Nephron progenitor cell (in vitro differentiated cells): ENCODE measurements around the gene TAS1R2.

Experiments used
- DNase-seq: peaks from one replicate; pipeline ENCODE4 v3.0.0; 2021
- H3K27ac Mint-ChIP-seq: 2 replicates; pipeline ENCODE4 v1.8.0; 2021; ENCODE audit warnings: mild to moderate bottlenecking, moderate library complexity, mixed read lengths
- H3K27me3 Mint-ChIP-seq: 2 replicates; pipeline ENCODE4 v1.8.0; 2021; ENCODE audit warnings: mild to moderate bottlenecking, low read depth, mixed read lengths; ENCODE audit not compliant: poor library complexity
- H3K36me3 Mint-ChIP-seq: 2 replicates; pipeline ENCODE4 v1.8.0; 2021; ENCODE audit warnings: low read depth, mixed read lengths
- H3K4me1 Mint-ChIP-seq: 2 replicates; pipeline ENCODE4 v1.8.0; 2021; ENCODE audit warnings: mixed read lengths
- H3K4me3 Mint-ChIP-seq: 2 replicates; pipeline ENCODE4 v1.8.0; 2021; ENCODE audit warnings: mild to moderate bottlenecking, moderate library complexity, mixed read lengths
- H3K9me3 Mint-ChIP-seq: 2 replicates; pipeline ENCODE4 v1.8.0; 2021; ENCODE audit warnings: mild to moderate bottlenecking, moderate library complexity, mixed read lengths
- CTCF ChIP-seq: fragments of 200-600 bp; sonication (generic); IDR thresholded peaks from 2 replicates; pipeline ENCODE4 v1.5.0; 2021; ENCODE audit warnings: antibody characterized with exemption

TAS1R2 gene

GRCh38 chr1:18881642-18882431 lies 22.4 kb upstream of the TAS1R2 start:
- peaks cover 3% of the 10 kb centered on the region for H3K4me1 Mint-ChIP-seq
- no peak for DNase-seq

GRCh38 chr1:18881164-18881563 lies 21.7 kb upstream of the TAS1R2 start:
- H3K27ac Mint-ChIP-seq: no peak overlapping the region
- no peak for TF ChIP-seq CTCF
- no peak overlapping the region for H3K4me3 Mint-ChIP-seq
- peaks cover 4% of the 10 kb centered on the region for H3K4me1 Mint-ChIP-seq
- H3K36me3 Mint-ChIP-seq: no peaks in the 10 kb centered on the region
- H3K9me3 Mint-ChIP-seq: no peaks in the 10 kb centered on the region
- no peak for DNase-seq
- peaks cover 73% of the 10 kb centered on the region for H3K27me3 Mint-ChIP-seq

More at GRCh38 chr1:18881642-18882431, 22.4 kb upstream of the TAS1R2 start:
- H3K9me3 Mint-ChIP-seq: no peaks in the 10 kb centered on the region
- H3K27me3 Mint-ChIP-seq: peaks cover 73% of the 10 kb centered on the region
- no peak for TF ChIP-seq CTCF
- H3K27ac Mint-ChIP-seq: no peak overlapping the region
- H3K4me3 Mint-ChIP-seq: no peak overlapping the region
- H3K36me3 Mint-ChIP-seq: no peaks in the 10 kb centered on the region

GRCh38 chr1:18880585-18880984 lies 21.1 kb upstream of the TAS1R2 start:
- peaks cover 4% of the 10 kb centered on the region for H3K4me1 Mint-ChIP-seq
- no peak overlapping the region for H3K27ac Mint-ChIP-seq
- H3K36me3 Mint-ChIP-seq: no peaks in the 10 kb centered on the region
- no peak for TF ChIP-seq CTCF
- H3K4me3 Mint-ChIP-seq: no peak overlapping the region
- H3K27me3 Mint-ChIP-seq: peaks cover 69% of the 10 kb centered on the region
- H3K9me3 Mint-ChIP-seq: no peaks in the 10 kb centered on the region
- DNase-seq: no peak

- H3K9me3 Mint-ChIP-seq: no peaks in the 10 kb centered on the region
- no peaks in the 10 kb centered on the region for H3K36me3 Mint-ChIP-seq
- H3K4me1 Mint-ChIP-seq: peaks cover 4% of the 10 kb centered on the region
- TF ChIP-seq CTCF: no peak
- no peak overlapping the region for H3K4me3 Mint-ChIP-seq
- no peak overlapping the region for H3K27ac Mint-ChIP-seq
- peak; percentile 75 for DNase-seq
- H3K27me3 Mint-ChIP-seq: peaks cover 71% of the 10 kb centered on the region
Measured at GRCh38 chr1:18879791-18880309, 20.4 kb upstream of the TAS1R2 start.

GRCh38 chr1:18879215-18879790 lies 19.8 kb upstream of the TAS1R2 start:
- no peak for TF ChIP-seq CTCF
- peaks cover 4% of the 10 kb centered on the region for H3K4me1 Mint-ChIP-seq
- H3K27me3 Mint-ChIP-seq: peaks cover 66% of the 10 kb centered on the region
- H3K27ac Mint-ChIP-seq: no peak overlapping the region
- no peaks in the 10 kb centered on the region for H3K9me3 Mint-ChIP-seq
- H3K4me3 Mint-ChIP-seq: no peak overlapping the region
- DNase-seq: no peak
- no peaks in the 10 kb centered on the region for H3K36me3 Mint-ChIP-seq
